Right lobe of liver (tissue), 6 donors: ENCODE measurements around the gene CERK. TPM values are rescaled to one million over a fixed set of nuclear protein-coding genes. Genes with fewer than 3 reads are reported as not detected.

ENCODE experiments used
- ATAC-seq, 4 donors: fragments of 200-7000 bp; cut with Tn5 transposase; one replicate each; pipeline ENCODE4 v1.9.1; 2020; ENCODE audit warnings: mild to moderate bottlenecking in 4 of 4, moderate library complexity in 4 of 4
- DNase-seq, 3 donors: peaks; one replicate each; pipeline ENCODE4 v3.0.0-alpha.2; 2020
- H3K27ac ChIP-seq, 3 donors: fragments of 200-600 bp; one replicate each; pipeline ENCODE4 v1.8.0; 2022
- H3K27me3 ChIP-seq, 2 donors: fragments of 200-600 bp; one replicate each; pipeline ENCODE4 v1.8.0; 2022
- H3K36me3 ChIP-seq, 4 donors: fragments of 200-600 bp; sonication (generic) in 1 of 4; one replicate each; pipeline versions ENCODE4 v1.5.1 to v1.8.0; 2017 to 2022; ENCODE audit warnings: control low read depth in 1 of 4
- H3K4me1 ChIP-seq, 4 donors: fragments of 200-600 bp; sonication (generic) in 1 of 4; one replicate each; pipeline versions ENCODE4 v1.5.1 to v1.8.0; 2017 to 2022; ENCODE audit warnings: control low read depth in 1 of 4
- H3K4me3 ChIP-seq, 3 donors: fragments of 200-600 bp; one replicate each; pipeline ENCODE4 v1.8.0; 2022
- H3K9me3 ChIP-seq, 4 donors: fragments of 200-600 bp; sonication (generic) in 1 of 4; one replicate each; pipeline versions ENCODE4 v1.5.1 to v1.8.0; 2017 to 2022; ENCODE audit warnings: control low read depth in 1 of 4
- CTCF ChIP-seq, 4 donors: fragments of 200-600 bp in 3 of 4; fragments of 450-650 bp in 1 of 4; IDR thresholded peaks; one replicate each; pipeline versions ENCODE4 v1.5.1 to v1.8.0; 2016 to 2022; ENCODE audit warnings: antibody characterized with exemption in 4 of 4, mild to moderate bottlenecking in 2 of 4
- POLR2A ChIP-seq: fragments of 450-650 bp; IDR thresholded peaks from one replicate; pipeline ENCODE4 v1.6.1; 2017; ENCODE audit warnings: antibody characterized with exemption, mild to moderate bottlenecking
- WGBS: methylation state at CpG from one replicate; pipeline ENCODE4 v1.1.6; 2018; ENCODE audit warnings: low coverage, low lambda C conversion rate; ENCODE audit not compliant: insufficient coverage; ENCODE audit errors: missing lambda C conversion rate; 5-methylcytosine and 5-hydroxymethylcytosine counted together
- intact Hi-C, 2 donors: fragments of 100-400 bp; cut with DNase I; formaldehyde crosslinking; loops; one replicate each; pipeline versions ENCODE4 v1.11.2 to v1.14.1; 2022
- total RNA-seq, 6 experiments: library from RNA; depleted of rRNA in 2 of 6; stranded (reverse); fragments of >200 nt in 2 of 6; fragmentation: NEBNext Ultra II Directional in 3 of 6; extraction: Animal tissue kit (Norgen Biotek cat#: 25700) in 3 of 6; gene quantifications; one replicate each; pipeline versions ENCODE4 v1.1.0 to v1.2.4, GENCODE V29; 2016 to 2023
- donor health status: DM: no; HTN: yes; CAD: no.
- donor health status: DM: no; HTN: no; CAD: no.
- donor health status: DM: no; HTN: no; CAD: no.
- donor health status: DM: no; HTN: yes; CAD: no.
- donor health status: DM: no; HTN: yes; CAD: no.

Gene CERK
- total RNA-seq, 6 experiments from 2014 or later = 9.6 to 27.5 (median 18.5) TPM

- intact Hi-C loops = no loop called here
- no peak overlapping the region for H3K4me3 ChIP-seq
- H3K36me3 ChIP-seq = no peaks in the 10 kb centered on the region
- no peak for ATAC-seq
- H3K4me1 ChIP-seq = peaks cover 0 to 33% (median 14%) of the 10 kb centered on the region in 4 donors
- no peak for TF ChIP-seq POLR2A
- TF ChIP-seq CTCF (IDR thresholded peaks at IDR 0.05) = no peak
- no peak for DNase-seq
- no peak overlapping the region for H3K27ac ChIP-seq
- H3K27me3 ChIP-seq = no peaks in the 10 kb centered on the region
- 67% methylated on average over 17 of the region's 18 CpGs for WGBS
- no peaks in the 10 kb centered on the region for H3K9me3 ChIP-seq
Observed at GRCh38 chr22:46776876-46777608, 39.0 kb upstream of the CERK start.

GRCh38 chr22:46775850-46776826 is 38.1 kb upstream of the CERK start:
- peak overlapping the region in 1 of 3 donors; percentile 58 for H3K27ac ChIP-seq
- peak; percentile 6 to 67 (median 56) for ATAC-seq

GRCh38 chr22:46774980-46775849 is 37.2 kb upstream of the CERK start:
- H3K27me3 ChIP-seq = no peaks in the 10 kb centered on the region
- intact Hi-C loops = no loop called here
- DNase-seq = no peak
- H3K4me1 ChIP-seq = peaks cover 0 to 33% (median 14%) of the 10 kb centered on the region in 4 donors
- H3K4me3 ChIP-seq = no peak overlapping the region
- 62% methylated on average over 13 of the region's 20 CpGs for WGBS
- H3K36me3 ChIP-seq = no peaks in the 10 kb centered on the region
- no peak for ATAC-seq
- TF ChIP-seq CTCF (IDR thresholded peaks at IDR 0.05) (no peak), POLR2A (no peak)
- H3K9me3 ChIP-seq = no peaks in the 10 kb centered on the region
- H3K27ac ChIP-seq = peak overlapping the region in 2 of 3 donors; percentile 51 to 58

More at GRCh38 chr22:46775850-46776826, 38.1 kb upstream of the CERK start:
- WGBS = 55% methylated on average over 18 of the region's 22 CpGs
- Histone ChIP-seq H3K27me3 (no peaks in the 10 kb centered on the region), H3K4me3 (no peak overlapping the region), H3K9me3 (no peaks in the 10 kb centered on the region), H3K4me1 (peaks cover 0 to 33% (median 14%) of the 10 kb centered on the region in 4 donors), H3K36me3 (no peaks in the 10 kb centered on the region)
- intact Hi-C loops = no loop called here
- TF ChIP-seq POLR2A (no peak), CTCF (IDR thresholded peaks at IDR 0.05) (no peak)
- no peak for DNase-seq
